Uterus (tissue), 4 donors: ENCODE results near the gene GRIK1. TPM values are rescaled to one million over a fixed set of nuclear protein-coding genes. Genes with fewer than 3 reads are reported as not detected.

Source experiments
- DNase-seq, 2 donors: peaks; one replicate each; pipeline ENCODE4 v3.0.0-alpha.2; 2019 to 2020
- H3K27ac ChIP-seq, 2 donors: fragments of 200-600 bp; sonication (generic); 1 replicate in 1 of 2; 2 replicates in 1 of 2; pipeline ENCODE4 v1.5.1; 2016 to 2018
- H3K27me3 ChIP-seq, 2 donors: fragments of 200-600 bp; sonication (generic); one replicate each; pipeline ENCODE4 v1.5.1; 2018 to 2019; ENCODE audit warnings: control low read depth in 1 of 2
- H3K36me3 ChIP-seq, 2 donors: fragments of 200-600 bp; sonication (generic); one replicate each; pipeline ENCODE4 v1.5.1; 2019; ENCODE audit warnings: control low read depth in 1 of 2
- H3K4me1 ChIP-seq, 2 donors: fragments of 200-600 bp; sonication (generic); one replicate each; pipeline ENCODE4 v1.5.1; 2018 to 2019; ENCODE audit warnings: control low read depth in 1 of 2
- H3K4me3 ChIP-seq, 2 donors: fragments of 200-600 bp; sonication (generic); 1 replicate in 1 of 2; 2 replicates in 1 of 2; pipeline ENCODE4 v1.5.1; 2018 to 2019; ENCODE audit warnings: mild to moderate bottlenecking in 1 of 2
- H3K9me3 ChIP-seq, 2 donors: fragments of 200-600 bp; sonication (generic); one replicate each; pipeline ENCODE4 v1.5.1; 2019; ENCODE audit warnings: control low read depth in 1 of 2
- CTCF ChIP-seq, 4 experiments: fragments of 200-600 bp in 2 of 4; fragments of 450-650 bp in 2 of 4; sonication (generic) in 2 of 4; IDR thresholded peaks; one replicate each; pipeline ENCODE4 v1.5.1; 2016 to 2019; ENCODE audit warnings: antibody characterized with exemption in 4 of 4, mild to moderate bottlenecking in 2 of 4, moderate library complexity in 1 of 4
- POLR2A ChIP-seq, 2 donors: fragments of 450-650 bp; IDR thresholded peaks; one replicate each; pipeline ENCODE4 v1.6.1; 2016; ENCODE audit warnings: antibody characterized with exemption in 2 of 2, mild to moderate bottlenecking in 1 of 2, moderate library complexity in 1 of 2
- intact Hi-C: fragments of 100-400 bp; cut with DNase I; formaldehyde crosslinking; loops from one replicate; pipeline ENCODE4 v1.15.1; 2023; ENCODE audit warnings: low total_unique reads
- total RNA-seq, 4 donors: library from RNA; depleted of rRNA in 3 of 4; stranded (reverse); fragments of >200 nt in 3 of 4; gene quantifications; one replicate each; pipeline versions ENCODE4 v1.1.0 to v1.2.4, GENCODE V29; 2014 to 2023
- donor health status: DM: yes; HTN: yes; CAD: no.

The GRIK1 gene
- total RNA-seq, 4 donors from 2014 or later, result 0.12 to 4.1 TPM; not detected in 2

GRCh38 chr21:29775462-29775861 lies 164.3 kb downstream of the GRIK1 start:
- Histone ChIP-seq H3K9me3 (no peaks in the 10 kb centered on the region), H3K36me3 (no peaks in the 10 kb centered on the region), H3K27ac (no peak overlapping the region), H3K27me3 (no peaks in the 10 kb centered on the region), H3K4me1 (no peaks in the 10 kb centered on the region), H3K4me3 (no peak overlapping the region)
- TF ChIP-seq POLR2A (IDR thresholded peaks at IDR 0.05), result no peak
- TF ChIP-seq CTCF (IDR thresholded peaks at IDR 0.05), result no peak
- DNase-seq, result no peak
- intact Hi-C loops, result no loop called here

- intact Hi-C loops, result no loop called here
- no peak for TF ChIP-seq CTCF (IDR thresholded peaks at IDR 0.05)
- TF ChIP-seq POLR2A (IDR thresholded peaks at IDR 0.05), result no peak
- Histone ChIP-seq H3K9me3 (no peaks in the 10 kb centered on the region), H3K27ac (no peak overlapping the region), H3K4me3 (no peak overlapping the region), H3K4me1 (no peaks in the 10 kb centered on the region), H3K36me3 (no peaks in the 10 kb centered on the region), H3K27me3 (no peaks in the 10 kb centered on the region)
- DNase-seq, result no peak
These were observed 168.2 kb downstream of the GRIK1 start for GRCh38 chr21:29771491-29772066.

- Histone ChIP-seq H3K36me3 (no peaks in the 10 kb centered on the region), H3K4me1 (no peaks in the 10 kb centered on the region), H3K27ac (no peak overlapping the region), H3K9me3 (no peaks in the 10 kb centered on the region), H3K27me3 (no peaks in the 10 kb centered on the region), H3K4me3 (no peak overlapping the region)
- intact Hi-C loops, result no loop called here
- DNase-seq, result no peak
- no peak for TF ChIP-seq CTCF (IDR thresholded peaks at IDR 0.05)
These were observed 176.1 kb downstream of the GRIK1 start for GRCh38 chr21:29763674-29764073.

GRCh38 chr21:29762570-29763082 lies 177.2 kb downstream of the GRIK1 start:
- H3K4me3 ChIP-seq, result no peak overlapping the region
- no peak overlapping the region for H3K27ac ChIP-seq
- TF ChIP-seq POLR2A (IDR thresholded peaks at IDR 0.05) (no peak), CTCF (IDR thresholded peaks at IDR 0.05) (no peak)
- intact Hi-C loops, result no loop called here
- no peaks in the 10 kb centered on the region for H3K9me3 ChIP-seq
- H3K36me3 ChIP-seq, result no peaks in the 10 kb centered on the region
- no peaks in the 10 kb centered on the region for H3K27me3 ChIP-seq
- no peak for DNase-seq
- H3K4me1 ChIP-seq, result no peaks in the 10 kb centered on the region

GRCh38 chr21:29753216-29753615 lies 186.6 kb downstream of the GRIK1 start:
- intact Hi-C loops, result no loop called here
- no peak overlapping the region for H3K4me3 ChIP-seq
- H3K9me3 ChIP-seq, result no peaks in the 10 kb centered on the region
- DNase-seq, result no peak
- no peaks in the 10 kb centered on the region for H3K36me3 ChIP-seq
- no peaks in the 10 kb centered on the region for H3K27me3 ChIP-seq
- H3K4me1 ChIP-seq, result no peaks in the 10 kb centered on the region
- no peak overlapping the region for H3K27ac ChIP-seq
- TF ChIP-seq POLR2A (IDR thresholded peaks at IDR 0.05) (no peak), CTCF (IDR thresholded peaks at IDR 0.05) (no peak)
